Inflammatory macrophage treated with lipopolysaccharide for 1 hour (primary cell): ENCODE measurements around the gene KLHL8.
"Not testable (repeated sequence)": the region's sequence is repeated elsewhere in the genome, so short reads cannot be mapped to it uniquely, and the experiment has no call there.

Experiments
- DNase-seq, 2 donors: peaks; one replicate each; pipeline ENCODE4 v3.0.0-alpha.2; 2020 to 2022

KLHL8 gene

DNA sequence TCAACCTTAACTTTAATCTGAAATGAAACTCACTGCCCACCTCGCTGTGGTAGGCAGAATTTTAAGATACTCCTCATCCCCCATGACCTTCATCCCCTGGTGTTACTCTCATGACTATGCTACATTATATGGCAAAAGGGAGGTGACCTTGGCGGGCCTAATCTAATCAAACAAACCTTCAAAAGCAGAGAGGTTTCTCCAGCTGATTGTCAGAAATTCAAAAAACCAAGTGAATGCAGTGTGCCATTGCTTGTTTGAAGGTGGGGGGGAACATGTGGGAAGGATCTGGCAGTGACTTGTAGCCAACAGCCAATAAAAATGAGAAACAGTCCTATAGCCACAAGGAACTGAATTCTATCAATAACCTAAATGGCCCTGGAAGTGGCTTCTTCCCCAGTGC is 48.5 kb downstream of the KLHL8 start:
- DNase-seq: no peak

DNA sequence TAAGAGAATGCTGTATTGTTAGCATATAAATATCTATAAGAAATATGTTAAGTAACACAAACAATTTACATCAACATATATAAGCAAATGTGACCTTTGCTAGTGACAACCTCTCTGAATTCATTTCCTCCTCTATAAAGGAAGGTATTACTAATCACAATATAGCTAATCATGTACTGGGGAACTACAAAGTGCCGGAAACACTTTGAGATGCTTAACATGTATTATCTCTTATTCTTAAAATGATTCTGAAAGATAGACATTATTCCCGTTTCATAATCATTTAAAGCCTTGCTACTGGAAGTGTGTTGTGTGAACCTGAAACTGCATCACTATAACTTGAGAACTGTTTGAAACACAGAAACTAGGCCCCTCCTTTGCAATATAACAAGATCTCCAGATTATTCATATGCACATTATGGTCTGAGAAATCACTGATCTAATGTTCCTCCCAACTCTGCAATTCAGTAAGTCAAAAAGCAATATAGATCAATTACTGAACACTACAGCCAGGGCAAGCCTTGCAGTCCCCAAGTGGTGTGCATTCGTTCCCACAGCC is 54.0 kb downstream of the KLHL8 start:
- no peak for DNase-seq

DNA sequence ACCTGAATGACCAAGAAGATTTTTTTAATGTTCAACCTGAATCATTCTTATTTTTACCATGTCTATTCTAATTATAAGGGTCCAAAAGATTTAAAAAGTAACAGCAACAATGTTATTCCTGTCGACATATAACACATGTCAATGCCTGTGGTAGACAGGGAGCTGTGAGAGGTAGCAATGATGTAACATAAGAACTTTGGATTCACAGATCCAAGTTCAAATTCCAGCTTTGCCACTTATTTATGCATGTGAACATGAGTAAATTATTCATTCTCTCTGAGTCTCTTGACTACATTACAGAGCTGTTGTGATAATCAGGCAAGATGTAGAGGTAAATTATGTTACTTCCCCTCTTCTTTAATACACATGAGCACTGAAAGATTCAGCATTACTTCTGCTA is 54.5 kb downstream of the KLHL8 start:
- no peak for DNase-seq

DNA sequence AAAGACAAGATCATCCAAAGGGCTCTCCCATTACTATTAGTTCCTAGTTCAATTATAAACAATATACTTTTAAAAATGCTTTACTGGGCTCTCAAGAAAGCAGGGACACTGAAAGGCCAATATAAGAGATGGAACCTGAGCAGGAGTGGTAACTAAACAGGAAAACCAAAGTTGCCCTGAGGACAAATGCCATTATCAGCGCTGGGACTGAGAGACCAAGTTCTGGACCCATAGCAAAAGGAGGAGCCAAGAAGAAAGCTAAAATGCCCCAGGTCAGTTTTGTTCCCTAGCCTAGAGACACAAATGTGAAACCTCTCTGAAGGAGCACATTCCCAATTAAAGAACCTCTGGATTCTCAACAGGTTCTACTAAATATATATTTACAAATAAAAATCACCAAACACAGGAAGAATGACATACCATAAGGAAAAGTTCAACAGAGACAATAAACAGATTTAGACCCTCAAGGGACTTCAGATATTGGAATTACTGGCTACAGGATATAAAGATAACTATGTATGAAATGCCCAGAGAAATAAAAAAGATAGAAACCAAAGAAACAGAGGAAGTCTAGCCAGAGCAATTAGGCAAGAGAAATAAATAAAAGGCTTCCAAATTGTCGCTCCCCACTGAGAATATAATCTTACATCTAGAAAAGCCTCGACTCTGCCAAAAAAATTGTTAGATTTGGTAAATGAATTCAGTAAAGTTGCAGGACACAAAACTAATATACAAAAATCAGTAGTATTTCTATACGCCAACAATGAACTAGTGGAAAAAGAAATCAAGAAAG is 67.1 kb downstream of the KLHL8 start:
- no peak for DNase-seq

DNA sequence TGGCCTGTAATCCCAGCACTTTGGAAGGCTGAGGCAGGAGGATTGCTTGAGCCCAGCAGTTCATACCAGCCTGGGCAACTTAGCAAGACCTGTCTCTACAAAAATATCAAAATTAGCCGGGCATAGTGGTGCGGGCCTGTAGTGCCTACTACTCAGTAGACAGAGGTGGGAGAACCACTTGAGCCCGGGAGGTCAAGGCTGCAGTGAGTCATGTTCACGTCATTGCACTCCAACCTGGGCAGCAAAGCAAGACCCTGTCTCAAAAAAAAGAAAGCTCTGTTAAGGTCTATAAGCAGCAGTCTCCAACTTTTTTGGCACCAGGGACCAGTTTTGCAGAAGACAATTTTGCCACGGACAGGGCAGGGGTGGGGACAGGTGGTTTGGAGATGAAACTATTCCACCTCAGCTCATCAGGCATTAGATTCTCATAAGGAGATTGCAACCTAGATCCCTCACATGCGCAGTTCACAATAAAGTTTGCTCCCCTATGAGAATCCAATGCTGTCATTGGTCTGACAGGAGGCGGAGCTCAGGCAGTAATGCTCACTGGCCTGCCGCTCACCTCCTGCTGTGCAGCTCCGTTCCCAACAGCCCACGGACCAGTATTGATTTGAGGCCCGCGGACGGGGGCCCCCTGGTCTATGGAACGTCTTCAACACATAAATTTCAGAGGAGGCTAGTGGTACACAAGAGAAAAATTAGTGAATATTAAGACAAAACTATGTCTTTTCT is 67.9 kb downstream of the KLHL8 start:
- DNase-seq: no peak

DNA sequence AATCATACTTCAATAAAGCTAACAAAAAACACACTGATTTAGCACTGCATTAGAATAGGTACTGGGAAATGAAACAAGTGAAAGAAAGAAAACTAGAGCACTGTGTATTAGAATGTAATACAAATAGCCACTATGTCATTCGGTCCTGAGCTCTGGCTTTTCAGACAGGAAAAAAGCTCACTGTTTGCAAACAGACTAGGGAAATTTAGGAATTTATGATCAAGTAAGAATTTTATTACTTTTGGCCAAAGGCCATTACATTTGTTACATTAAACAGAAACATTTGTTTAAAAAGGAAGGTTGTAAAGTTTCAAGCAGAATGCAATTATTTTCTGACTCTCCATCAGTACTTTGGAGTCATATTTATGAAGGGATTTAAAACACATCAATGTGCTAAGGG is 68.7 kb downstream of the KLHL8 start:
- DNase-seq: no peak

DNA sequence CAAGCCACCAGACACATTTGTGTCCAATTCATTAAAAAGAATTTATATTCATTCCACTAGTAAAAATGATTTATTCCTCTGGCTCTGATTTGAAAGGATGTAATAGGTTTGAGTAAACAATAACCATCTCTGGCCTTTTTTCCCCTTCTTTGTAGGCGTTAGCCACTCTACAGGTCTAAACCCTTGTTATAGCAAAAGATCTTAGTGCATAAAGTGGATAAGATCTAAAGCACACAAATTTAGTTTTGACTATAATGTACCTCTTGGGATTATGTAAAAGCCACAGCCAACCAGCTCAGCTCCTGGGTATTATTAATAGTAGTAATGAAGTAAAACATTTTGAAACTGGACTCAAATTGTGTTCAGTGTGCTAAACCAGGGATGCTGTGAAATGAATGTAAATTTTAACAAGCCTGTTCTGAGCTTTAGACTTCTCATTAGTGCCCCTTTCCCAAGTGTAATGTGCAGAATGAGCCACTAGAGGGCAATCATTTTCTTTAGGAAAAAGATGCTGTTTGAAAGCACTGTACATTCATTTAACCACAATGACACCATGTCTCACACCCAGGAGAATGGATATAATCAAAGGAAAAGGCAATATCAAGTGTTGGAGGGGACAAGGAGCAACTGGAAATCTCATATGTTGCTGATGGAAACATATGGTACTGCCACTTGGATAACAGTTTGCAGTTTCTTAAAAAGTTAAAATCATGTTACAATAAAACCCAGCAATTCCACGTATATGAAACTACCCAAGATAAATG is 69.7 kb downstream of the KLHL8 start:
- DNase-seq: peak; percentile 58 to 98

DNA sequence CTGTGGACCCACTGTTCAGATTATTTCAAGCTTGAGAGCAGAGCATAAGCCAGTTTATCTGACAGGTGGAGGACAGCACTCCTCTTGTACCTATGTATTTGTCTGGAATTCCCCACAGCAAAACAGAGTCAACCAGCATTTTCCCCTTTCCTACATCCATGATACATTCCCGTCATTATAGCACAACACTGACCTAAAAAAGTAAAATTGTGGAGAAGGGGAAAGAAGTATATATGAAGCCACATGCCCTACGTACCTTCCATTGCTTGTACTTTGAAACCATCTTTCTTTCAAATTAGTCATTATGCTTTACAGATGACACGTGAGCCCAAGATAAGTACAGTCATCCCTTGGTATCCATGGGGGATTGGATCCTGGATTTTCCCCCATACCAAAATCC is 73.3 kb downstream of the KLHL8 start:
- DNase-seq: no peak

DNA sequence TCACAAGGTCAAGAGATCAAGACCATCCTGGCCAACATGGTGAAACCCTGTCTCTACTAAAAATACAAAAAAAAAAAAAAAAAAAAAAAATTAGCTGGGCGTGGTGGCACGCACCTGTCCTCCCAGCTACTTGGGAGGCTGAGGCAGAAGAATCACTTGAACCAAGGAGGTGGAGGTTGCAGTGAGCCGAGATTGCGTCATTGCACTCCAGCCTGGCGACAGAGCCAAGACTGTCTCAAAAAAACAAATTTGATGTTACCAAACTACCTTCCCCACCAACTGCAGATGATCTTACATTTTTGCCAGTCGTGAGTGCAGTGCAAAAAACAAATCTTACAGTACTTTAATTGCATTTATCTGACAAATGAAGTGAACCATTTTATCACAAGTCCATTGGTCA is 74.5 kb downstream of the KLHL8 start:
- not testable (repeated sequence) for DNase-seq

DNA sequence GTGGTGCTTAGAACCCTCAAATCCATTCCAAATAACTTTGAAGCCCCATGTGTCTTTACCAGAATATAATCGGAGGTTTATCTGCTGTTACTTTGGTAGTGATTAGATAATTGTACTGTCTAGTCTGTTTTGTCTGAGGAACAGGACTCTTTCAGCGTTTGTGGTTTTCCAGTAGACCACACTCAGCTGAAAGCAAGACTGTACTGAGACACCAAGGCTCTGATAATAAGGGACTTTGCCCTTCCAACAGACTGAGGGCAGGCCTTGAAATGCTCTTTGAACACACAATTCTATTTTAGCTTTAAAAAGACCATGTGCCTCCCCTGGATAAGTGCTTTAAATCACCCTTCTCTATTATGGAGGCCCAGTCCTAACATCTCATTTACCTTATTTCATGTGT is 76.1 kb downstream of the KLHL8 start:
- DNase-seq: no peak

DNA sequence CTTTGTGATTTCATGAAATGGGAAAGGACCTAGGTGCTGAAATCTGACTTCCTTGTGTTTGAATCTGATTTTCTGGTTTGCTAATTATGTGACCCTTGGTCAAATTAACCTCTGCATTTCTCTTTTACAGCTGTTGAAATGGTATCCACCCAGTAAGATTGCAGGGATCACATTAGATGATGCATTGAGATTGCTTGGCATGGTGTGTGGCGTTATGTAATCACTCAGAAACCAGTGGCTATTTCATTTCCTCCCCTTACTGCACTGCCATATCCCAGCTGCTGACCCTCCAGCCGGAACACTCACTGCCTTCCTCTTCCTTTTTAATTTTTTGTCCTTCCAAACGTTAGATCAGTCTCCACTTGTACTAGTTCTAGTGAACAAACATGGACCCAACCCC is 79.0 kb downstream of the KLHL8 start:
- peak; percentile 31 to 37 for DNase-seq

DNA sequence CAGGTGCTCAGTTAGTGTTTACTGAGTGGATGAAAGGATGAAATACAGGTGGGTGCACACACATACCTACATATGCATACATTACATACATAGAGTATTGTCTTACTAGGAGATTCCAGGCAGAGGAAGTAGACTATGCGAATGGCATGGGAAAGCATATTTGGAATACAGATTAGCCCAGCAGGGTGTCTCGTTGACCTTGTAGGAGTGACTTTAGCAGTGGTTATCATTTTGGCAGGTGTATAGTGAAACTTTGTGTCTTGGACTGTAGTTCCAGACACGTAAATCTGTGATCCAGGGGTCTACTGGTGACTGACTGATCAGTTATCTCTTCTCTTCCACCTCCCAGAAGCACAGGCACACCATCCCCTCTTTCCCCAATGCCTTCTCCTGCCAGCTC is 86.3 kb downstream of the KLHL8 start:
- DNase-seq: no peak

DNA sequence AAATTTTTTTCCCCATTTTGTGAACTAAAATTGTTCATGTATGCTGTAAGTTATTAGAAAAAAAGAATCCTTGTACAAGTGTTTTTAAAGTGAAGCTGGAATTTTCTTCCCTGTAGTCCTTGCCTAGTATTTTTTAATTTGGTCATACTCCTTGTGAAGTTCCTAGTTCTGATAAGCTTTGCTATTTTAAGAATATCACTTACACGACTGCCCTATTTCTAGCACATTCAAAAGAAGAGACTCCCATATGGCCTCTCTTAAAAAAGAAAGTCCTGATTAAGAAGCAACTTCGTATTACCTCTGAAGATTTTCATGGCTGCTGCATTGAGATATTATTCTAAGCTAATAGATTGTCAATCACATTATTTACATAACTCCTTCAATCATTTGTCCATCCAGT is 87.2 kb downstream of the KLHL8 start:
- no peak for DNase-seq

DNA sequence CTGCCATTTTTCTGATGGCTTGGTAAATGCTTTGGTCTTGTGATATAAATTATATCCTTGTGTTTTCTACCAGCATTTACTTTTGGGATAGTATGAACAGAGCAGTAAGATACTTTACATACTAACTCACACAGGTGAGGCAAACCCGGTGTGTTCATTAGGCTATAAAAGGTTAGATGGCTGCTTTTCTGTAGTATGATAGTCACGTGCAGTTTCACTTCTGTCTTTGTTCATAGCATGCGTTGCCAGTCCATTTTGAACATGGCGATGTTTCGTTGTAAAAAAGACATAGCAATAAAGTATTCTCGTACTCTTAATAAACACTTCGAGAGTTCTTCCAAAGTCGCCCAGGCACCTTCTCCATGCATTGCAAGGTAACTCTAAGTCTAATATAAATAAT is 88.4 kb downstream of the KLHL8 start:
- DNase-seq: no peak

DNA sequence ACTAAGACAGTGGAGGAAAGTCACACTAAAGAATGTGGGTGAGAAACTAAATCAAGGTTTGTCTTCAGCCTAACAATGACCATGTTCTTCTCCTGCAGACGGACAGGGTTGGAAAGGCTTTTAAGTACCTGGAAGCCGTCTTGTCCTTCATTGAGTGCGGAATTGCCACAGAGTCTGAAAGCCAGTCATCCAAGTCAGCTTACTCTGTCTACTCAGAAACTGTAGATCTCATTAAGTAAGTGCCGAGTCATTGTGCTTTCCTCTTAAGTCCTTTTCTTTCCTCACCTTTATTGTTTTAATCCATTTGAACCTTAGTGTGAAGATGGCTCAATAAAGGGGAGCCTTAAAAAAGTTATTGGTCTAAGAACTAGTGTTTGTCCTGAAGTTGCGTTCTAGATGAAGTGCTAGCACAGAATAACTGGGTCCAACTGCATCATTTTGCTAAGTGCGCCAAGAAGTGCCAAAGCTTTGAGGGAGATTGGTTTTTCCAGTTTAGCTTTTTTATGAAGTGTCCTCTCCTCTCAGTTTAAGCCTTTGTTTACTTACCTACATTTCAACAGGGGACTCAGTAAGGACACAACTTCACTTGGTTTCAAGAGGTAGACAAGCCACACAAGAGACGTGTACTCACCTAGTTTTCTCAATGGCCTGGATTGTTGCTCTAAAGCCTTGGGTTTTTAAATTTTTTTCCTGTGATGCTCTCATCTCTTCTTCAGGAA is 89.3 kb downstream of the KLHL8 start:
- DNase-seq: no peak

DNA sequence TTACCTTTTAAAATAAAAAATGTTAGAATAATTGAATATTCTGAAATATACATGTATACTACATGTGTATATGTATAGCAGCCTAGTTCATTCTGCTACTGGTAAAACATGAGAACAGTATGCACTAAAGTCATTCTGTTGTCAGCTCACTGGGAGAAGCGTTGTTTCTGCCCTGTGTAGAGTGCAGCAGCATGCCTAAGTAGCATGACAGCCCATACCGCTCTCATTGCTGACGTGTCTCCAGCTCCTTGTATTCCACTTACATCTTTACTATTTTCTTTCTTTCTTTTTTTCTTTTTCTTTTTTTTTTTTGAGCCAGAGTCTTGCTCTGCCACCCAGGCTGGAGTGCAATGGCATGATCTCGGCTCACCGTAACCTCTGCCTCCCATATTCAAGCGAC is 90.7 kb downstream of the KLHL8 start:
- DNase-seq: no peak

DNA sequence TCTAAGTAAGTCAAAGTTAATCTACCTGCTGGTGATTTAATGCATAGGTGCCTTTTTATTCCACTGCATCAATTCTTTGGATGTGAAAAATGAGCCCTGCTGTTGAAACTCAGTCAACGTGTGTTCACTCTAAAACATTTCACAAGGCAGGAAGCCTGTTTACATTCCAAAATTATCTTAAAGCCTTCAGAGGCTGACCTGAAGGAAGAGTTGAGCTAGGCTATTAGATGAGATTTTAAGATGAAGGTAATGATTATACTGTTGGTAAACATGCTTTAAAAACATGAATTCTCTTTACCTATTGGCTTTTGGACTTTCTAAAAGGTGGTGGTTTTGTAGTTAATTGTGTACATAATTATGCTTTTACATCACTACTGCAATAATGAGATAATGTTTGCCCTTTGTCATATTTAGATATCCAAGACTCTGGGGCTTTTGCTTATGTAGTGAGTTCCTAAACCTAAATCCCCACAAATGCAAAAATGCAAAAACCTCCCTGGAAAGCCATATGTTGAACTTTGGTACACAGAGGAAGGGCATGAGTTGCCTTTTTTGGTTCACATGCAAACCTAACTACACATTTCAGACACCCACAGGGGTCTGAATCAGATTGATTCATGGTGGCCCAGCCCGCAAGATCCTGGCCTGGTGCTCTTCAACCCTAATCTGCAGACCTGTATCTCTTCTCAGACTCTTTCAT is 92.3 kb downstream of the KLHL8 start:
- no peak for DNase-seq

DNA sequence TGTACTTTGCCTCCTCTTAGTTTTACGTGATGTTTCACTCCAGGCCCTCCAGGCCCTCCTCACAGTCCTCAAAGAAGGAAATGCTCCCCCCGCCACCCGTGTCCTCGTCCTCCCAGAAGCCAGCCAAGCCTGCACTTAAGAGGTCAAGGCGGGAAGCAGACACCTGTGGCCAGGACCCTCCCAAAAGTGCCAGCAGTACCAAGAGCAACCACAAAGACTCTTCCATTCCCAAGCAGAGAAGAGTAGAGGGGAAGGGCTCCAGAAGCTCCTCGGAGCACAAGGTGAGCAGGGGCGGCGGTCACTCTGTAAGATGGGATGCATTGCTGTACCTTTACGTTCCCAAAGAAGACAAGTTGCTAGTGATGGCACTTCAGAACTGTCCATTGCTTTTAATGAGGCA is 94.4 kb downstream of the KLHL8 start:
- no peak for DNase-seq

DNA sequence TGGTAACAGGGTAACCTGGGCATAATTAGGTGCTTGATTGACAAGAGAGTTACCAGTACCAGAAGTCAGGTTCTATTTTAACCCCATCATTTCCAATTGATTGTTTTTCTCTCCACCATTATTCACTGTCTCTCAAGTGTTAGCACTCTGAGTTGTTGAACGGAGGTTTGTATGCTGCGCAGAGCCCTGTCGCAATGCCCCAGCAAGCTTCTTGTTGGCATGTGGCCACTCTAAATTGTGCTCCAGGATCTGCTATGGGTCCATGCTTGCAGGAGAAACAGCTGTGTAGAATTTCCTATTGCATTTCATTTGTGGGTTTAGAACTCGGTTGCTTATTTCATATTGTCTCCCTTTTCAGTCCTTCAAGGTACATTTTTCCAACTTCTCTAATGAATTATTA is 98.2 kb downstream of the KLHL8 start:
- DNase-seq: no peak

DNA sequence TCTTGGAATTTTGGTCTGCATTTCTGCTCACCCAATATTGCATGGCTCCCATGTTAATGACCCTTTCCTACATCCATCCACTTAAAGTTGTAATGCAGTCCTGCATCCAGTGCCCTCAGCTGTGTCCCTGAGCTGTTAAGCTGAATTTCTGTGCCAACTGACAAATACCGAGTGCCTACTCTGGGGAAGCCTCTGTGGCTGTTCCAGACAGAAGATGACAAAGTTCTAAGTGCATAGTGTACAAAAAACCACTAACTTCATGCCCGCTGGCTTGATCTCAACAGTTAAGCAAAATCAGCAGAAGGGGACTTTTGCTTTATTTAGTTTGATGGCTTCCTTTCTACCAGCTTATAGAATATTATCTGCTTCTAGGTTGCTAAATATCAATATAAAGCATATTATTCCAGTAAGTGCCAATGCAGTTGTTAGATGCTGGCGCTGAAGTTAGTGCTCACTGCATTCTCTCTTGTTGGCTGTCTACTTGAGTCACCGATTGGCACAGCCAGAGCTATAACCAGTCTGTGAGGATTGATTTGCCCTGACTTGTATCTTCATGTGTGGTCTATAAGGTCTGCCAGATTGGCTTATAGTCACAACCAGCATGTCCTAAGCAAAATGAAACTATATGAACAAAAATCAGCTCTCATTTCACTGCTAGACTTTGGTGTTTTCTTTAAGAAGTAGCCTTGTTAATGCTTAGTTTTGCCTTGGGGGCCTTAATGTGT is 98.9 kb downstream of the KLHL8 start:
- DNase-seq: no peak

DNA sequence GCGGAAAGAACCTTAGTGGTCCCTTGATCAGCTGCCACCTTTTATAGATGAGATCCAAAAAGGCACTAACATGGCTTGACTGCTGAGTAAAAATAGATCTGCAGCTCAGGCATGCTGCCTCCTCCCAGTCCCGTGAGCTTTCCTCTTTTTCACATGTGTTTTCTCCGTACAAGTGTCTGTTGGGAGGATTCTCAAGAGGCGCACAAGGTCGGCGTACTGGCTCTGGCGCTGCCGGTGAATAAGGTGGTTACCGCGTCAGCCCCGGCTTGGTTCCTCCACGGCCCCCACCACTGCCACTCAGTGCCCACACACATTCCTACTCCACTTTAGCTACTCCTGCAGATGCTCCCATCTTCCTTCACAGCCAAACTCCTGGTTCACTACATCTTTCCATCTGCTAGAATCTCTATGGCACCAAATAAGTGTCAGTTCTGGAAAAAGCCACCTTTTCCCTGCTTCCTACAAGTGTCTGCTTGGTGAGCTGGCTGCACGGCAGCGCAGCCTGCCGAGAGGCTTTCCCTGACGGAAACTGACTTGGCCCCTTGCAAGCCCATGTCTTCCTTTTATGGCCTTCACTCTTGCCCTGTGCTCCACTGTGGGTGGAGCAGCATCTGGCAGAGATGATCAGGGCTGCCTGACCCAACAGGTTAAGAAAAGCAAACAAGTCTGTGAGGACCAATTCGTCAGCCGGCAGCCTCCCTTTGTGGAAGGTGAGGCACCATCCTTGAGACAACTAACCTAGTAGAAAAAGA is 99.8 kb downstream of the KLHL8 start:
- DNase-seq: no peak
